Heart right ventricle (tissue), 16 donors: ENCODE measurements around the gene PPP1R9B. TPM values are rescaled to one million over a fixed set of nuclear protein-coding genes. Genes with fewer than 3 reads are reported as not detected.

Source experiments
- ATAC-seq, 8 donors: fragments of 200-7000 bp; cut with Tn5 transposase; one replicate each; pipeline ENCODE4 v1.9.1; 2020; ENCODE audit warnings: mild to moderate bottlenecking in 8 of 8, moderate library complexity in 8 of 8, moderate number of reproducible peaks in 1 of 8
- DNase-seq, 2 donors: peaks; one replicate each; pipeline ENCODE4 v3.0.0-alpha.2; 2020
- H3K27ac ChIP-seq, 10 donors: fragments of 200-600 bp; sonication (generic) in 2 of 10; one replicate each; pipeline versions ENCODE4 v1.5.0 to v1.8.0; 2020 to 2022; ENCODE audit warnings: mild to moderate bottlenecking in 3 of 10
- H3K27me3 ChIP-seq, 7 donors: fragments of 200-600 bp; one replicate each; pipeline ENCODE4 v1.8.0; 2021 to 2022; ENCODE audit warnings: mild to moderate bottlenecking in 2 of 7
- H3K36me3 ChIP-seq, 9 donors: fragments of 200-600 bp; sonication (generic) in 1 of 9; one replicate each; pipeline versions ENCODE4 v1.5.0 to v1.8.0; 2020 to 2022; ENCODE audit warnings: mild to moderate bottlenecking in 2 of 9
- H3K4me1 ChIP-seq, 9 donors: fragments of 200-600 bp; sonication (generic) in 1 of 9; one replicate each; pipeline versions ENCODE4 v1.5.0 to v1.8.0; 2020 to 2022; ENCODE audit warnings: mild to moderate bottlenecking in 4 of 9
- H3K4me3 ChIP-seq, 10 donors: fragments of 200-600 bp; sonication (generic) in 2 of 10; one replicate each; pipeline versions ENCODE4 v1.5.0 to v1.8.0; 2020 to 2022; ENCODE audit warnings: mild to moderate bottlenecking in 7 of 10, moderate library complexity in 2 of 10
- H3K9me3 ChIP-seq, 11 donors: fragments of 200-600 bp in 10 of 11; sonication (generic) in 2 of 11; one replicate each; pipeline versions ENCODE4 v1.5.0 to v1.8.0; 2013 to 2022; ENCODE audit warnings: mild to moderate bottlenecking in 2 of 11, control low read depth in 1 of 11, moderate library complexity in 1 of 11
- WGBS, 2 donors: extraction: QIAGEN DNeasy Blood & Tissue Kit; methylation state at CpG; one replicate each; pipeline ENCODE4 v1.1.7; 2013; ENCODE audit warnings: inconsistent platforms in 1 of 2; 5-methylcytosine and 5-hydroxymethylcytosine counted together
- intact Hi-C, 10 donors: fragments of 100-400 bp; cut with DNase I; formaldehyde crosslinking; loops; one replicate each; pipeline versions ENCODE4 v1.11.1 to v1.14.2; 2022
- polyA plus RNA-seq, 2 donors: library from polyadenylated mRNA; stranded (reverse); fragments of 200-250 nt; gene quantifications; one replicate each; pipeline ENCODE4 v1.2.3, GENCODE V29; 2013
- total RNA-seq, 10 donors: library from RNA; stranded (reverse); fragmentation: NEBNext Ultra II Directional in 3 of 10; extraction: Animal tissue kit (Norgen Biotek cat#: 25700) in 3 of 10; gene quantifications; one replicate each; pipeline versions ENCODE4 v1.2.1 to v1.2.4, GENCODE V29; 2021 to 2023
- TF ChIP-seq, protein P1 (sequence below), 9 donors: fragments of 200-600 bp; sonication (generic) in 2 of 9; IDR thresholded peaks; one replicate each; pipeline versions ENCODE4 v1.5.0 to v1.8.0; 2021 to 2022; ENCODE audit warnings: antibody characterized with exemption in 9 of 9, mild to moderate bottlenecking in 5 of 9, moderate library complexity in 1 of 9
- donor health status: Arrhythmogenic right ventricular cardiomyopathy.
- donor health status: ischemic (EF 13 %, LVEDD 7.1; RV severe dilation, severe dysfunction).
- donor health status: healthy with polysubstance abuse.
- donor health status: DM: no; HTN: yes; CAD: no.
- donor health status: DM: no; HTN: no; CAD: no.
- donor health status: ischemic (EF 25% LVEDD 6.9; RV normal size, moderate dysfunction).
- donor health status: ischemic (EF 25% LVEDD 5.7; RV mildly dilated, moderate dysfunction).
- donor health status: healthy.
- donor health status: DM: yes; HTN: yes; CAD: no.
- donor health status: Ischemic cardiomyopathy.
- donor health status: ischemic (EF 35%, LVEDD 5.7; RV mildly dilated, moderate dysfunction).
- donor health status: nonischemic (EF 11% LVEDD 7.7; RV severe dilation, severe dysfunction).
- donor health status: DM: yes; HTN: yes; CAD: no.
- donor health status: PGD.
- donor health status: ischemic (EF 29% LVEDD 5.4; RV normal size, mild dysfunction).
- donor health status: nonischemic (EF 23%, LVEDD 6.1; RV moderate dilation, normal function).

PPP1R9B gene
- total and polyA plus RNA-seq, 12 donors, result 17.3 to 45.4 (median 26.9) TPM

DNA sequence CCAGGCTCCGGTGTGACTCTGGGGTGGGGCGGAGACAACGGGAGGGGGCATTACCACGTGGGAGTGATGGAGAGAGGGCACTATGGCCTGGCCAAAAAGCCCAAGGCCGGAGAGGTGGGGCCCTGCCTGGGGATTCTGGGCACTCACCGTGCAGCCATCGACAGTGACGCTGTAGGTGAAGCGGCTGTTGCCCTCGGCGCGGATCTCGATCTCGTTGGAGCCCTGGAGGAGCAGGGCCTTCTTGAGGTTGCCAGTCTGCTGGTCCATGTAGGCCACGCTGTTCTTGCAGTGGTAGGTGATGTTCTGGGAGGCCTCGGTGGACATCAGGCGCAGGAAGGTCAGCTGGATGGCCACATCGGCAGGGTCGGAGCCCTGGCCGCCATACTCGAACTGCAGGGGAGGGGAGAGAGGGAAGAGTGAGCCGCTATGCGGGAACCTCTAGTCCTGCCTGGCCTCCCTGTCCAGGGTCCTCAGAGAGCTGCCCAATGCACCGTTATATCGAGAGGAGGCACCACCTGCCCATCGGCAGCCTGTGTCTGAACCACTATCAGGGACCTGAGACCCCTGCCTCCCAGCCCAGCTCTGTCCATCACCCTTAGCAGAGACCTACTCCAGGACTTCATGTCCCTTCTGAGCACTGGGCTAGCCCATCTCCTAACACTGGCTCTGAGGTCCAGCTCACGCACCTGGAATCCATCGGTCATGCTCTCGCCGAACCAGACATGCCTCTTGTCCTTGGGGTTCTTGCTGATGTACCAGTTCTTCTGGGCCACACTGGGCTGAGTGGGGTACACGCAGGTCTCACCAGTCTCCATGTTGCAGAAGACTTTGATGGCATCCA is 35.4 kb upstream of the PPP1R9B start:
- Histone ChIP-seq H3K27me3 (no peaks in the 10 kb centered on the region), H3K4me3 (no peak overlapping the region), H3K27ac (no peak overlapping the region), H3K9me3 (no peaks in the 10 kb centered on the region), H3K36me3 (peaks cover 0 to 63% (median 27%) of the 10 kb centered on the region in 9 donors), H3K4me1 (peaks cover 0 to 19% (median 0%) of the 10 kb centered on the region in 9 donors)
- ATAC-seq, result no peak
- intact Hi-C loops, result no loop called here
- WGBS, 2 donors, result 78 to 82% methylated on average over 31 of the region's 31 CpGs
- TF ChIP-seq, protein P1, sequence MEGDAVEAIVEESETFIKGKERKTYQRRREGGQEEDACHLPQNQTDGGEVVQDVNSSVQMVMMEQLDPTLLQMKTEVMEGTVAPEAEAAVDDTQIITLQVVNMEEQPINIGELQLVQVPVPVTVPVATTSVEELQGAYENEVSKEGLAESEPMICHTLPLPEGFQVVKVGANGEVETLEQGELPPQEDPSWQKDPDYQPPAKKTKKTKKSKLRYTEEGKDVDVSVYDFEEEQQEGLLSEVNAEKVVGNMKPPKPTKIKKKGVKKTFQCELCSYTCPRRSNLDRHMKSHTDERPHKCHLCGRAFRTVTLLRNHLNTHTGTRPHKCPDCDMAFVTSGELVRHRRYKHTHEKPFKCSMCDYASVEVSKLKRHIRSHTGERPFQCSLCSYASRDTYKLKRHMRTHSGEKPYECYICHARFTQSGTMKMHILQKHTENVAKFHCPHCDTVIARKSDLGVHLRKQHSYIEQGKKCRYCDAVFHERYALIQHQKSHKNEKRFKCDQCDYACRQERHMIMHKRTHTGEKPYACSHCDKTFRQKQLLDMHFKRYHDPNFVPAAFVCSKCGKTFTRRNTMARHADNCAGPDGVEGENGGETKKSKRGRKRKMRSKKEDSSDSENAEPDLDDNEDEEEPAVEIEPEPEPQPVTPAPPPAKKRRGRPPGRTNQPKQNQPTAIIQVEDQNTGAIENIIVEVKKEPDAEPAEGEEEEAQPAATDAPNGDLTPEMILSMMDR (IDR thresholded peaks at IDR 0.05), result no peak
- DNase-seq, result no peak

DNA sequence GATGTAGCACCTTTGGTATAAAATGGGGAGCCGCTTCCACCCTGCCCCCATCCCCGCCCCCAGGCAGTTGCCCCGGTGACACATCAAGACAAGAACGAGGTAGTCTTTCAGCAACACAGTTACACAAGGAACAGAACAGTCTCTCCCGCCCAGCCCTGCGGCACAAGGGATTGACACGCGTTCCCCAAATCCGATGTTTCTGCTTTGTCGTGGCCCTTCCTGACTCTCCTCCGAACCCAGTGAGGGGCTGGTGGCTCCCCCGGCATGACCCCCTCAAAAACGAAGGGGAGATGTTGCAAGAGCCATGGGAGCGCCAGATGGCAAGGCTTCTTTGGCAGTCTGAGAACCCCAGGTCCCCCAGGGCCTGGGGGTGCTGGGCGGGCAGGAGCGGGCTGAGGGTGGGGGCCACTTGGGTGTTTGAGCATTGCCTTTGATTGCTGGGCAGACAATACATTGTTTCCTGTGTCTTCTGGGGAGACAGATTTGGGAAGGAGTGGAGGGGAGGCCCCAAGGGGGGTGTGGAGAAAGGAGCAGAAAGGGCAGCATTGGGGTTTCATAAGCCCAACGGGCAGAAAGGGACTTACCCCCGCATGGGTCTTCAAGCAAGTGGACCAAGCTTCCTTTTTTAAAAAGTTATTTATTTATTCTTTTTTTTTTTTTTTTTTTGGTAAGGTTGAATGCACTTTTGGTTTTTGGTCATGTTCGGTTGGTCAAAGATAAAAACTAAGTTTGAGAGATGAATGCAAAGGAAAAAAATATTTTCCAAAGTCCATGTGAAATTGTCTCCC is 34.3 kb upstream of the PPP1R9B start:
- intact Hi-C loops, result no loop called here
- ATAC-seq, result peak in 3 of 8 donors; percentile 16 to 54 (median 28)

DNA sequence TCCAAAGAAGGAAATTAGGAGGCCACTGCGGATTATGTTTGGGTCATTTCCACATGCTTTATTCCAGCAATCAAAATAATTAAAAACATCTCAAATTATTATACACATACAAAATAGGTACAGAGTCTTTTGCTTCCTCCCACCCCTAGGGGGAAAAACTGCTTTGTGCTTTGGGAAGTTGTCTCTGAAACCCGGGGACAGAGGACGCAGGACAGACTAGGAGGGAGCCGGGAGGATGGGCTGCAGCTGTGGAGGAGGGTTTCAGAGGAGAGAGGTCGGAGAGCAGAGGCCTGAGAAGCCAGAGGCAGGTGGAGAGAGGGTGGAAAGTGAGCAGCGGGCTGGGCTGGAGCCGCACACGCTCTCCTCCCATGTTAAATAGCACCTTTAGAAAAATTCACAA is 33.6 kb upstream of the PPP1R9B start:
- peaks cover 0 to 19% (median 0%) of the 10 kb centered on the region in 9 donors for H3K4me1 ChIP-seq
- peaks cover 0 to 45% (median 13%) of the 10 kb centered on the region in 9 donors for H3K36me3 ChIP-seq
- H3K27ac ChIP-seq, result peak overlapping the region in 1 of 10 donors; percentile 36
- TF ChIP-seq, protein P1 (IDR thresholded peaks at IDR 0.05), result no peak
- no peak for DNase-seq
- H3K4me3 ChIP-seq, result peak overlapping the region in 1 of 10 donors; percentile 20
- 54 to 61% methylated on average over 8 of the region's 8 CpGs for WGBS, 2 donors
- intact Hi-C loops, result no loop called here
- no peaks in the 10 kb centered on the region for H3K27me3 ChIP-seq
- no peaks in the 10 kb centered on the region for H3K9me3 ChIP-seq
- no peak for ATAC-seq

More for the DNA sequence above, 34.3 kb upstream of the PPP1R9B start:
- H3K4me3 ChIP-seq, result no peak overlapping the region
- 62 to 64% methylated on average over 19 of the region's 19 CpGs for WGBS, 2 donors
- H3K27ac ChIP-seq, result peak overlapping the region in 2 of 10 donors; percentile 36 to 51
- H3K36me3 ChIP-seq, result peaks cover 0 to 52% (median 19%) of the 10 kb centered on the region in 9 donors
- TF ChIP-seq, protein P1 (IDR thresholded peaks at IDR 0.05), result no peak
- H3K9me3 ChIP-seq, result no peaks in the 10 kb centered on the region
- DNase-seq, result no peak
- peaks cover 0 to 19% (median 0%) of the 10 kb centered on the region in 9 donors for H3K4me1 ChIP-seq
- no peaks in the 10 kb centered on the region for H3K27me3 ChIP-seq

DNA sequence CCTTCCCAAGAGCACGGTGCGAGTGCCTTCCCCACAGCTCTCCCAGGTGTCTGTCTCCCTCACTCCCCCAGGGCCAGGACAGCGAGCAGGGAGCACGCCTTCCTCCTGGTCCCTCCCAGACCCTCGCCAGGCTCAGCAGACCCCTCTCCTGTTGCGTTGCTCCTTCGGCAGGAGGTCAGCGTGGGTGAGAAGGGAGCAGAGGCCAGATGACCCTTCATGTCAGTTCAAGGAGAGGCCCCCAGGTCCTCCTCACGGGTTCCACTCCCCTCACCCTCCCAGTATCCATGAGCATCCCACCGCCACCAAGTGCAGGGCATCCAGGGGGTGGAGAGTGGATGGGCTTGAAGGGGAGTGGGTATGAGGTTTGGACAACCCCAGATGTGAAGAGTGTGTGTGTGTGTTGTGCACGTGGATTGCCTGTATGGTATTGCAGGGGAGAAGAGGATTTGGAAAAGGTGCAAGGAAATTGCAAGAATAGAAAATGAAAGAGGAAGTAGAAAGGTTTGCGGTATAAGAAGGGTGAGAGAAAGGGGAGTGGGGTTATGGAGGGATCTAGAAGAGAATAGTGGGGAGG is 33.0 kb upstream of the PPP1R9B start:
- 61 to 75% methylated on average over 12 of the region's 12 CpGs for WGBS, 2 donors

More for the DNA sequence above, 33.0 kb upstream of the PPP1R9B start:
- intact Hi-C loops, result no loop called here
- H3K27ac ChIP-seq, result peak overlapping the region in 1 of 10 donors; percentile 36
- peak overlapping the region in 1 of 10 donors; percentile 20 for H3K4me3 ChIP-seq
- ATAC-seq, result no peak
- DNase-seq, result no peak
- H3K36me3 ChIP-seq, result peaks cover 0 to 39% (median 8%) of the 10 kb centered on the region in 9 donors
- TF ChIP-seq, protein P1 (IDR thresholded peaks at IDR 0.05), result no peak
- H3K4me1 ChIP-seq, result peaks cover 4 to 25% (median 5%) of the 10 kb centered on the region in 9 donors
- H3K9me3 ChIP-seq, result no peaks in the 10 kb centered on the region
- no peaks in the 10 kb centered on the region for H3K27me3 ChIP-seq
